Astrocyte (in vitro differentiated cells and primary cell): ENCODE measurements around the gene CAPZA2. TPM values are rescaled to one million over a fixed set of nuclear protein-coding genes. Genes with fewer than 3 reads are reported as not detected.

Source experiments
- DNase-seq: peaks from one replicate; pipeline ENCODE4 v3.0.0-alpha.2; 2010; ENCODE audit warnings: low read depth
- FAIRE-seq: peaks from 2 replicates; lab custom pipeline; 2011; peaks lifted over from hg19 to GRCh38; lab: Jason Lieb, UNC
- H2AFZ ChIP-seq: 2 replicates; pipeline ENCODE4 v1.6.0; 2012; ENCODE audit warnings: low read depth, low read length, inconsistent platforms
- H3K27ac ChIP-seq: 2 replicates; pipeline ENCODE4 v1.5.1; 2011; ENCODE audit warnings: low read depth, low read length, inconsistent platforms
- H3K27me3 ChIP-seq: 2 replicates; pipeline ENCODE4 v1.6.0; 2011; ENCODE audit warnings: low read length, inconsistent platforms; ENCODE audit not compliant: insufficient read depth
- H3K36me3 ChIP-seq: 2 replicates; pipeline ENCODE4 v1.5.1; 2011; ENCODE audit warnings: low read length, inconsistent platforms; ENCODE audit not compliant: insufficient read depth
- H3K4me1 ChIP-seq: 2 replicates; pipeline ENCODE4 v1.5.1; 2011; ENCODE audit warnings: low read length, inconsistent platforms; ENCODE audit not compliant: insufficient read depth
- H3K4me2 ChIP-seq: 2 replicates; pipeline ENCODE4 v1.6.0; 2012; ENCODE audit warnings: low read length, inconsistent platforms
- H3K4me3 ChIP-seq: 2 replicates; pipeline ENCODE4 v1.5.1; 2011; ENCODE audit warnings: low read depth, mild to moderate bottlenecking, low read length, inconsistent platforms; ENCODE audit not compliant: insufficient read depth
- H3K79me2 ChIP-seq: 2 replicates; pipeline ENCODE4 v1.6.0; 2012; ENCODE audit warnings: mild to moderate bottlenecking, low read length, inconsistent platforms; ENCODE audit not compliant: insufficient read depth
- H3K9ac ChIP-seq: 2 replicates; pipeline ENCODE4 v1.6.0; 2012; ENCODE audit warnings: mild to moderate bottlenecking, low read length, inconsistent platforms
- H3K9me3 ChIP-seq: 2 replicates; pipeline ENCODE4 v1.5.1; 2012; ENCODE audit warnings: low read depth, mild to moderate bottlenecking, low read length, inconsistent platforms; ENCODE audit not compliant: insufficient read depth
- H4K20me1 ChIP-seq: 2 replicates; pipeline ENCODE4 v1.6.0; 2012; ENCODE audit warnings: low read length, inconsistent platforms; ENCODE audit not compliant: insufficient read depth
- H3K27ac Mint-ChIP-seq: one replicate; pipeline ENCODE4 v1.8.0; 2021; ENCODE audit warnings: mild to moderate bottlenecking, mixed read lengths; ENCODE audit not compliant: unreplicated experiment
- H3K27me3 Mint-ChIP-seq: one replicate; pipeline ENCODE4 v1.8.0; 2021; ENCODE audit warnings: low read depth, mixed read lengths; ENCODE audit not compliant: unreplicated experiment
- H3K36me3 Mint-ChIP-seq: one replicate; pipeline ENCODE4 v1.8.0; 2021; ENCODE audit warnings: low read depth, mixed read lengths; ENCODE audit not compliant: unreplicated experiment
- H3K4me1 Mint-ChIP-seq: one replicate; pipeline ENCODE4 v1.8.0; 2021; ENCODE audit warnings: low read depth, mixed read lengths; ENCODE audit not compliant: unreplicated experiment
- H3K4me3 Mint-ChIP-seq: one replicate; pipeline ENCODE4 v1.8.0; 2021; ENCODE audit warnings: mild to moderate bottlenecking, moderate library complexity, mixed read lengths; ENCODE audit not compliant: unreplicated experiment
- H3K9me3 Mint-ChIP-seq: one replicate; pipeline ENCODE4 v1.8.0; 2021; ENCODE audit warnings: mild to moderate bottlenecking, mixed read lengths; ENCODE audit not compliant: unreplicated experiment
- CTCF ChIP-seq: IDR thresholded peaks from 2 replicates; pipeline ENCODE4 v1.5.1; 2011; ENCODE audit warnings: low read depth, mild to moderate bottlenecking, inconsistent platforms, low read length, moderate library complexity; ENCODE audit not compliant: insufficient read depth
- EZH2 ChIP-seq: IDR thresholded peaks from 2 replicates; pipeline ENCODE4 v1.6.1; 2012; ENCODE audit warnings: mild to moderate bottlenecking, low read length, inconsistent platforms; ENCODE audit not compliant: insufficient read depth
- total RNA-seq: library from RNA; stranded (reverse); gene quantifications from 2 replicates; pipeline ENCODE4 v1.2.1, GENCODE V29; 2021

The CAPZA2 gene
- total RNA-seq, 1 donor from 2014 or later: 261 TPM

GRCh38 chr7:116906391-116906790 is 44.0 kb downstream of the CAPZA2 start:
- H3K36me3 Mint-ChIP-seq: peaks cover 3% of the 10 kb centered on the region
- no peak overlapping the region for H3K4me3 Mint-ChIP-seq
- H3K4me3 ChIP-seq: no peak overlapping the region
- TF ChIP-seq CTCF (no peak), EZH2 (no peak)
- no peak overlapping the region for H3K4me2 ChIP-seq
- H3K27me3 Mint-ChIP-seq: no peaks in the 10 kb centered on the region
- no peak for FAIRE-seq
- no peaks in the 10 kb centered on the region for H3K9me3 ChIP-seq
- peaks cover 24% of the 10 kb centered on the region for H3K79me2 ChIP-seq
- H3K36me3 ChIP-seq: peaks cover 19% of the 10 kb centered on the region
- no peaks in the 10 kb centered on the region for H3K4me1 ChIP-seq
- H3K27ac ChIP-seq: no peak overlapping the region
- H3K27ac Mint-ChIP-seq: no peak overlapping the region
- H3K9ac ChIP-seq: no peak overlapping the region
- H2AFZ ChIP-seq: no peak overlapping the region
- H3K27me3 ChIP-seq: no peaks in the 10 kb centered on the region
- no peak for DNase-seq
- H4K20me1 ChIP-seq: peaks cover 18% of the 10 kb centered on the region
- H3K9me3 Mint-ChIP-seq: no peaks in the 10 kb centered on the region
- H3K4me1 Mint-ChIP-seq: peaks cover 2% of the 10 kb centered on the region

GRCh38 chr7:116910383-116910782 is 48.0 kb downstream of the CAPZA2 start:
- H3K27me3 ChIP-seq: no peaks in the 10 kb centered on the region
- no peaks in the 10 kb centered on the region for H3K9me3 Mint-ChIP-seq
- no peak overlapping the region for H3K4me3 Mint-ChIP-seq
- DNase-seq: no peak
- no peak overlapping the region for H3K27ac Mint-ChIP-seq
- no peak for FAIRE-seq
- no peak overlapping the region for H3K9ac ChIP-seq
- peaks cover 12% of the 10 kb centered on the region for H3K79me2 ChIP-seq
- no peaks in the 10 kb centered on the region for H3K4me1 ChIP-seq
- H3K36me3 ChIP-seq: peaks cover 21% of the 10 kb centered on the region
- no peak overlapping the region for H3K27ac ChIP-seq
- H3K4me2 ChIP-seq: no peak overlapping the region
- TF ChIP-seq CTCF: no peak
- no peak for TF ChIP-seq EZH2
- H2AFZ ChIP-seq: no peak overlapping the region
- H4K20me1 ChIP-seq: peaks cover 13% of the 10 kb centered on the region
- H3K4me1 Mint-ChIP-seq: peaks cover 5% of the 10 kb centered on the region
- H3K27me3 Mint-ChIP-seq: no peaks in the 10 kb centered on the region
- H3K4me3 ChIP-seq: no peak overlapping the region
- H3K9me3 ChIP-seq: no peaks in the 10 kb centered on the region
- peaks cover 17% of the 10 kb centered on the region for H3K36me3 Mint-ChIP-seq

GRCh38 chr7:116911801-116912200 is 49.4 kb downstream of the CAPZA2 start:
- TF ChIP-seq EZH2: no peak
- TF ChIP-seq CTCF: no peak
- H4K20me1 ChIP-seq: peaks cover 12% of the 10 kb centered on the region
- H3K9me3 ChIP-seq: no peaks in the 10 kb centered on the region
- no peaks in the 10 kb centered on the region for H3K4me1 ChIP-seq
- no peak overlapping the region for H3K9ac ChIP-seq
- peaks cover 5% of the 10 kb centered on the region for H3K4me1 Mint-ChIP-seq
- FAIRE-seq: peak; percentile 69
- H3K36me3 Mint-ChIP-seq: peaks cover 17% of the 10 kb centered on the region
- no peaks in the 10 kb centered on the region for H3K27me3 Mint-ChIP-seq
- H3K4me3 Mint-ChIP-seq: no peak overlapping the region
- DNase-seq: peak; percentile 47
- no peak overlapping the region for H3K4me3 ChIP-seq
- no peaks in the 10 kb centered on the region for H3K27me3 ChIP-seq
- H2AFZ ChIP-seq: no peak overlapping the region
- no peak overlapping the region for H3K4me2 ChIP-seq
- H3K9me3 Mint-ChIP-seq: no peaks in the 10 kb centered on the region
- H3K27ac ChIP-seq: no peak overlapping the region
- H3K79me2 ChIP-seq: peaks cover 3% of the 10 kb centered on the region
- H3K27ac Mint-ChIP-seq: no peak overlapping the region
- peaks cover 23% of the 10 kb centered on the region for H3K36me3 ChIP-seq
